Neural progenitor cell (in vitro differentiated cells): Measurements from ENCODE around the gene TTC38. TPM values are rescaled to one million over a fixed set of nuclear protein-coding genes. Genes with fewer than 3 reads are reported as not detected.

Source experiments
- DNase-seq: peaks from one replicate; pipeline ENCODE4 v3.0.0-alpha.2; 2016; ENCODE audit warnings: low spot score
- H2AFZ ChIP-seq: fragments of 200-600 bp; sonication (generic); replicated peaks from 2 replicates; pipeline ENCODE4 v1.6.1; 2016; ENCODE audit warnings: antibody characterized with exemption
- H3F3A ChIP-seq: fragments of 200-600 bp; sonication (generic); 2 replicates; pipeline ENCODE4 v1.6.1; 2016; ENCODE audit warnings: antibody characterized with exemption, low read depth
- H3K27ac ChIP-seq: fragments of 200-600 bp; sonication (generic); 2 replicates; pipeline ENCODE4 v1.5.1; 2016; ENCODE audit warnings: mild to moderate bottlenecking
- H3K27me3 ChIP-seq: fragments of 200-600 bp; sonication (generic); 2 replicates; pipeline ENCODE4 v1.6.1; 2016; ENCODE audit warnings: mild to moderate bottlenecking, moderate library complexity
- H3K36me3 ChIP-seq: fragments of 200-600 bp; sonication (generic); 2 replicates; pipeline ENCODE4 v1.5.1; 2016
- H3K4me1 ChIP-seq: fragments of 200-600 bp; sonication (generic); 2 replicates; pipeline ENCODE4 v1.6.1; 2016; ENCODE audit warnings: mixed run types
- H3K4me2 ChIP-seq: fragments of 200-600 bp; sonication (generic); 2 replicates; pipeline ENCODE4 v1.6.1; 2016
- H3K4me3 ChIP-seq: fragments of 200-600 bp; sonication (generic); 2 replicates; pipeline ENCODE4 v1.5.1; 2016
- H3K79me2 ChIP-seq: fragments of 200-600 bp; sonication (generic); 2 replicates; pipeline ENCODE4 v1.6.1; 2016; ENCODE audit warnings: low read depth
- H3K9ac ChIP-seq: fragments of 200-600 bp; sonication (generic); 2 replicates; pipeline ENCODE4 v1.6.1; 2016
- H3K9me3 ChIP-seq: fragments of 200-600 bp; sonication (generic); 2 replicates; pipeline ENCODE4 v1.5.1; 2016; ENCODE audit warnings: low read depth
- H4K20me1 ChIP-seq: fragments of 200-600 bp; sonication (generic); 2 replicates; pipeline ENCODE4 v1.6.1; 2016; ENCODE audit warnings: low read depth
- H3K27ac Mint-ChIP-seq: 3 replicates; pipeline ENCODE4 v1.8.0; 2021; ENCODE audit warnings: mixed read lengths
- H3K27me3 Mint-ChIP-seq: 2 replicates; pipeline ENCODE4 v1.8.0; 2022; ENCODE audit warnings: low read depth, mild to moderate bottlenecking, inconsistent platforms, moderate library complexity, mixed read lengths; ENCODE audit not compliant: insufficient read depth
- H3K36me3 Mint-ChIP-seq: 3 replicates; pipeline ENCODE4 v1.8.0; 2021; ENCODE audit warnings: mixed read lengths
- H3K4me1 Mint-ChIP-seq: 3 replicates; pipeline ENCODE4 v1.8.0; 2021; ENCODE audit warnings: mixed read lengths
- H3K4me3 Mint-ChIP-seq: 3 replicates; pipeline ENCODE4 v1.8.0; 2021; ENCODE audit warnings: mild to moderate bottlenecking, moderate library complexity, mixed read lengths
- H3K9me3 Mint-ChIP-seq: 3 replicates; pipeline ENCODE4 v1.8.0; 2020; ENCODE audit warnings: mixed read lengths
- CTCF ChIP-seq: fragments of 200-600 bp; sonication (generic); IDR thresholded peaks from 2 replicates; pipeline ENCODE4 v1.5.1; 2017; ENCODE audit warnings: antibody characterized with exemption, mild to moderate bottlenecking
- EZH2 ChIP-seq: fragments of 200-600 bp; sonication (generic); IDR thresholded peaks from 2 replicates; pipeline ENCODE4 v1.6.1; 2017; ENCODE audit warnings: antibody characterized with exemption, mild to moderate bottlenecking, moderate library complexity
- EZH2phosphoT487 ChIP-seq: fragments of 200-600 bp; sonication (generic); IDR thresholded peaks from 2 replicates; pipeline ENCODE4 v1.6.1; 2017; ENCODE audit warnings: antibody characterized with exemption
- total RNA-seq: library from RNA; depleted of rRNA; stranded (reverse); fragments of >200 nt; gene quantifications from 2 replicates; pipeline ENCODE4 v1.2.3, GENCODE V29; 2015; ENCODE audit warnings: low replicate concordance

TTC38 gene
- total RNA-seq, 1 donor from 2014 or later: 41.0 TPM

GRCh38 chr22:46269564-46269963 is 1.8 kb downstream of the TTC38 start:
- H3K9me3 ChIP-seq: no peaks in the 10 kb centered on the region
- H3K79me2 ChIP-seq: no peaks in the 10 kb centered on the region
- no peaks in the 10 kb centered on the region for H3K4me1 ChIP-seq
- no peaks in the 10 kb centered on the region for H4K20me1 ChIP-seq
- Mint-ChIP-seq H3K4me3 (peak overlapping the region; percentile 91), H3K36me3 (peaks cover 3% of the 10 kb centered on the region), H3K27me3 (peaks cover 8% of the 10 kb centered on the region), H3K4me1 (peaks cover 17% of the 10 kb centered on the region), H3K27ac (peak overlapping the region; percentile 89), H3K9me3 (peaks cover 15% of the 10 kb centered on the region)
- no peak overlapping the region for H3K9ac ChIP-seq
- H3K27ac ChIP-seq: no peak overlapping the region
- no peak for DNase-seq
- H3K27me3 ChIP-seq: peaks cover 30% of the 10 kb centered on the region
- no peaks in the 10 kb centered on the region for H3K36me3 ChIP-seq
- no peak overlapping the region for H3K4me2 ChIP-seq
- H3K4me3 ChIP-seq: no peak overlapping the region
- H2AFZ ChIP-seq: no peak overlapping the region
- no peaks in the 10 kb centered on the region for H3F3A ChIP-seq
- TF ChIP-seq EZH2: no peak
- no peak for TF ChIP-seq EZH2phosphoT487
- no peak for TF ChIP-seq CTCF

GRCh38 chr22:46272196-46272595 is 4.4 kb downstream of the TTC38 start:
- H3K4me3 ChIP-seq: no peak overlapping the region
- Mint-ChIP-seq H3K27ac (no peak overlapping the region), H3K27me3 (no peaks in the 10 kb centered on the region), H3K4me3 (no peak overlapping the region), H3K9me3 (no peaks in the 10 kb centered on the region), H3K36me3 (peaks cover 20% of the 10 kb centered on the region), H3K4me1 (peaks cover 14% of the 10 kb centered on the region)
- TF ChIP-seq CTCF (no peak), EZH2 (no peak), EZH2phosphoT487 (no peak)
- no peak overlapping the region for H3K9ac ChIP-seq
- no peak overlapping the region for H3K27ac ChIP-seq
- no peak for DNase-seq
- no peaks in the 10 kb centered on the region for H3K4me1 ChIP-seq
- no peaks in the 10 kb centered on the region for H3K79me2 ChIP-seq
- H3K4me2 ChIP-seq: no peak overlapping the region
- H4K20me1 ChIP-seq: no peaks in the 10 kb centered on the region
- H3F3A ChIP-seq: no peaks in the 10 kb centered on the region
- peaks cover 4% of the 10 kb centered on the region for H3K27me3 ChIP-seq
- no peaks in the 10 kb centered on the region for H3K36me3 ChIP-seq
- no peaks in the 10 kb centered on the region for H3K9me3 ChIP-seq
- no peak overlapping the region for H2AFZ ChIP-seq

- no peak overlapping the region for H3K27ac ChIP-seq
- H3K4me1 Mint-ChIP-seq: peaks cover 9% of the 10 kb centered on the region
- H3K27ac Mint-ChIP-seq: no peak overlapping the region
- no peak overlapping the region for H2AFZ ChIP-seq
- H3K27me3 ChIP-seq: no peaks in the 10 kb centered on the region
- DNase-seq: no peak
- H3K36me3 ChIP-seq: no peaks in the 10 kb centered on the region
- H3K4me3 Mint-ChIP-seq: no peak overlapping the region
- no peaks in the 10 kb centered on the region for H3K9me3 ChIP-seq
- no peak overlapping the region for H3K9ac ChIP-seq
- TF ChIP-seq EZH2phosphoT487: no peak
- no peak for TF ChIP-seq CTCF
- no peak for TF ChIP-seq EZH2
- no peaks in the 10 kb centered on the region for H3F3A ChIP-seq
- H3K27me3 Mint-ChIP-seq: peaks cover 4% of the 10 kb centered on the region
- no peaks in the 10 kb centered on the region for H3K9me3 Mint-ChIP-seq
- H3K4me1 ChIP-seq: no peaks in the 10 kb centered on the region
- no peaks in the 10 kb centered on the region for H4K20me1 ChIP-seq
- no peaks in the 10 kb centered on the region for H3K79me2 ChIP-seq
- H3K4me2 ChIP-seq: no peak overlapping the region
- H3K4me3 ChIP-seq: no peak overlapping the region
- H3K36me3 Mint-ChIP-seq: peaks cover 20% of the 10 kb centered on the region
Measured at GRCh38 chr22:46272762-46273431, 5.1 kb downstream of the TTC38 start.
